ENCODE results near the gene CREB3L2. TPM values are rescaled to one million over a fixed set of nuclear protein-coding genes. Genes with fewer than 3 reads are reported as not detected.

CREB3L2 gene
- polyA plus RNA-seq, 1 experiment = 57.8 TPM

DNA sequence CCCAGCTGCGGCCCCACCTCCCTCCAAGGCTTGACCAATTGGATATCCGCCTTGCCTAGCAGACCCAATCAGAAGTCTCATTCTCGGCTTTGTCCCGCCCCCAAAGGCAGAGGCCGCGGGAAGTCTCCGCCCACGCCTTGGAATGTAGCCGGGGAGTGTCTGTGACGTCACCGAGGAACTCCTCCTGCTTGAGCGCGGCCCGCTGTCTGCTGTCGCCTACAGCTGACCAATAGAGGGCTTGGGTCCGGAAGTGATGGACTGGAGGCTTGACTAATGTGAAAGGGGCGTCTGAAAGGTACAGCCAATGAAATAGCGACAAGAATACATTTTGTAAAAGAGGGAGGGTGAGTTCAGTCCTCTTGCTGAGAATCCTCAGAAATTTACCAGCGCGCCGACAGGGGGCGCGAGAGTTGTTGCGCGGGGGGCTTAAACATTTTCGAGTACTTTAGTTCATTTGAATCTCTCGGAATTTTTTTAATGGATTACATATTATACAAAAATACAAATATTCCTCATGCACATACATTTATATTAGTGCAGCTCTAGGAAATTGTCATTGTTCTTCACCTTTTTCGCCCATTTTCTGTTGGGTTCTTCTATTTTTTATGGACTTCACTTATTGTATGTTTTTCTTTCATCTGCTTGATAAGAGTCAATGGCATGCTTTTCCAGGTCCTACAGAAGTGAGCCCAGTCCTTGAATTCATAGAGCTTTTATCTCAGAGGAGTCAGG lies 376 bp upstream of the CREB3L2 start:
- Histone ChIP-seq H3K4me3 (ENCODE audit: low read depth, low read length) (peak overlapping the region; percentile 97), H3K27me3 (ENCODE audit: control insufficient read depth, insufficient read depth, low read length) (no peaks in the 10 kb centered on the region), H3K27ac (ENCODE audit: low read depth, low read length) (peak overlapping the region; percentile 99), H3K9me3 (ENCODE audit: control insufficient read depth, insufficient read depth, low read length) (peaks cover 4% of the 10 kb centered on the region; the same call in 1 of the 2 replicates)
- TF ChIP-seq, protein P1, sequence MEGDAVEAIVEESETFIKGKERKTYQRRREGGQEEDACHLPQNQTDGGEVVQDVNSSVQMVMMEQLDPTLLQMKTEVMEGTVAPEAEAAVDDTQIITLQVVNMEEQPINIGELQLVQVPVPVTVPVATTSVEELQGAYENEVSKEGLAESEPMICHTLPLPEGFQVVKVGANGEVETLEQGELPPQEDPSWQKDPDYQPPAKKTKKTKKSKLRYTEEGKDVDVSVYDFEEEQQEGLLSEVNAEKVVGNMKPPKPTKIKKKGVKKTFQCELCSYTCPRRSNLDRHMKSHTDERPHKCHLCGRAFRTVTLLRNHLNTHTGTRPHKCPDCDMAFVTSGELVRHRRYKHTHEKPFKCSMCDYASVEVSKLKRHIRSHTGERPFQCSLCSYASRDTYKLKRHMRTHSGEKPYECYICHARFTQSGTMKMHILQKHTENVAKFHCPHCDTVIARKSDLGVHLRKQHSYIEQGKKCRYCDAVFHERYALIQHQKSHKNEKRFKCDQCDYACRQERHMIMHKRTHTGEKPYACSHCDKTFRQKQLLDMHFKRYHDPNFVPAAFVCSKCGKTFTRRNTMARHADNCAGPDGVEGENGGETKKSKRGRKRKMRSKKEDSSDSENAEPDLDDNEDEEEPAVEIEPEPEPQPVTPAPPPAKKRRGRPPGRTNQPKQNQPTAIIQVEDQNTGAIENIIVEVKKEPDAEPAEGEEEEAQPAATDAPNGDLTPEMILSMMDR (IDR thresholded peaks at IDR 0.05; ENCODE audit: low read depth, low read length) = peak; percentile 87
- DNase-seq (ENCODE audit: low read depth, low spot score) = peak; percentile 100
- POLR2A ChIA-PET = interaction anchor here (0.6 to 1.8 kb wide), 5 partner anchors 10 to 94 kb away, joined by 3 to 15 read pairs (median 7); no protein-coding TSS in a partner anchor
- CTCF ChIA-PET = interaction anchor here (0.6 to 11.4 kb wide), 54 partner anchors 9 to 737 kb away, joined by 3 to 365 read pairs (median 4); no protein-coding TSS in a partner anchor

DNA sequence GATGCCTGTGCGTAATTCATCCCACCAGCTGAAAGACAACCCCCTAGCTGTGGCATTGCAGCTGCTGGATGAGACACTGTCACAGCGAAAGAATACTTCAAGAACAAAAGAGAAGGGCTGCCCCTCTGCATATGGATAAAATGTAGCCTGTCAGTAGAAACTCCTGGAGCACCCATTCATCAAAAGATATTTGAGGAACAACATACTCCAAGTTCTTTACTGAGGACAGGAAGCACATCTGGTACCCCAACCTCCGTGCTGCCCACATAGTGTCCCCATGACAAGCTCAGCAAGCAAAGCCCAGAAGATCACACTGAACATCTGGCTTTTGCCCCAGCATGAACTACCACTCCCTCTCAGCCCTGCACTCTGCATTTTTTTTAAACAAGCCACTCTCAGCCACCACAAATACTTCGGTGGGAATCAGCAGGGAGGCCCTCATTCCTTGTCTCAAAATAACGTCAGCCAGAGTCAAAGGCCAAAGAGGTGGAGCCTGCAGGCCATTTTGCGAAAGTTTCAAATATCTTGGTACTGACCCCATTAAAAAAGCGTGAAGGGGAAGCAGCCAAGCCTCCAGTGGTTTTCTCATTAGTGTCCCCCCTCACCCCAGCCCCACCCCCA lies 1.7 kb downstream of the CREB3L2 start:
- H3K27ac ChIP-seq (ENCODE audit: low read depth, low read length) = peak overlapping the region; percentile 99
- ChIA-PET POLR2A (interaction anchor here (1.0 to 2.2 kb wide), 7 partner anchors 9 to 365 kb away, joined by 3 to 12 read pairs (median 5); no protein-coding TSS in a partner anchor), CTCF (interaction anchor here (0.9 to 2.7 kb wide), 6 partner anchors 10 to 344 kb away, joined by 3 to 17 read pairs (median 4); no protein-coding TSS in a partner anchor)

DNA sequence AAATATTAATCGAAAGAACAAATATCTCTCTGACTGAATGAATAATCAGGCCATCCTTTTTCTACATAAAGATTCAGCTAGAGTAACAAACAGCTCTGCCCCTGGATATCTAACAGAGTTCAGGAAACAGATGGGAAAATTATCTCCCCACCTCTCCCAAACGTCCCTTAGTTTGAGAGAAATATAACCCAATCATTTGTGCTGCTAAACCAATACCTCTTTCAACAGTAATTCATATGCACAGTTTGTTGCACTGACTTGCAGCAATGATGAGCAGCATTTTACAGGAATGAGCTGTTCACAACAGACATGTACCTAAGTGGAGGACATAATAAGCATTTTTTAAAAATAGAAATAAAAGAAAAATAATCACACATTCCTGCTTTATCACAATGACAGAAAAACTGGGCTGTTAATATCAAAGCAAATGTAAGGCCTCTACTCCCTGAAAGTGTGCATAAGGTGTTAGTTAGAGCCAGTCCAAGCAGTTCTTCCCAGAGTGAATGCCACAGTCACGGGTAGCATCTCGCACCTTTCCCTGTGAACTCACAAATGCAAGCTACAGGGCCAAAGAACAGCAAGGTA lies 2.3 kb downstream of the CREB3L2 start:
- Histone ChIP-seq H3K9me3 (ENCODE audit: control insufficient read depth, insufficient read depth, low read length) (peaks cover 4% of the 10 kb centered on the region; the same call in 1 of the 2 replicates), H3K27ac (ENCODE audit: low read depth, low read length) (peak overlapping the region; percentile 99), H3K27me3 (ENCODE audit: control insufficient read depth, insufficient read depth, low read length) (no peaks in the 10 kb centered on the region), H3K4me3 (ENCODE audit: low read depth, low read length) (peak overlapping the region; percentile 97)
- DNase-seq (ENCODE audit: low read depth, low spot score) = no peak
- POLR2A ChIA-PET = interaction anchor here (1.0 to 2.2 kb wide), 8 partner anchors 8 to 69 kb away, joined by 3 to 12 read pairs (median 5); no protein-coding TSS in a partner anchor
- CTCF ChIA-PET = interaction anchor here (0.6 to 2.7 kb wide), 7 partner anchors 8 to 888 kb away, joined by 3 to 17 read pairs (median 3); no protein-coding TSS in a partner anchor
- TF ChIP-seq, protein P1 (IDR thresholded peaks at IDR 0.05; ENCODE audit: low read depth, low read length) = no peak

More for the DNA sequence above, 1.7 kb downstream of the CREB3L2 start:
- no peaks in the 10 kb centered on the region for H3K27me3 ChIP-seq (ENCODE audit: control insufficient read depth, insufficient read depth, low read length)
- peak overlapping the region; percentile 97 for H3K4me3 ChIP-seq (ENCODE audit: low read depth, low read length)
- peaks cover 4% of the 10 kb centered on the region; the same call in 1 of the 2 replicates for H3K9me3 ChIP-seq (ENCODE audit: control insufficient read depth, insufficient read depth, low read length)
- TF ChIP-seq, protein P1 (IDR thresholded peaks at IDR 0.05; ENCODE audit: low read depth, low read length) = no peak
- DNase-seq (ENCODE audit: low read depth, low spot score) = peak; percentile 92

DNA sequence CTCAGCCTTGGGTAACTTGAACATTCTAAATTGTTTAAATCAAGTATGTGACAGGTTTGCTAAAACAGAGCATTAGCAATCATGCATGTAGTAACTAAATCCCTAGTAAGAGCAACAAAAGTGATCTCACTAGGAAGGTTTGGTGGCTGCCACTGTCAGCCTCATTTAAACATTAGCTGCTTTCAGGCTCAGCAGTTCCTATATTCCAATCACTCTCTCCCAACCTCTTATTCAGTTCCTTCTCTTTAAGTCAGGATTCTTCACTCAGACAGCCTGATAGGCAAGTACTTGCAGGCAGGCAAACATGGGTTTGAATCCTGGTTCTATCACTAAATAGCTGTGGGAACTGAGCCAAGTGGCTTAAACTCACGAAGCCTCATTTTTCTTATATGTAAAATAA lies 3.6 kb downstream of the CREB3L2 start:
- CTCF ChIA-PET = interaction anchor here (0.6 to 2.7 kb wide), 2 partner anchors 95 to 97 kb away, joined by 3 to 17 read pairs; no protein-coding TSS in a partner anchor
- no peak for DNase-seq (ENCODE audit: low read depth, low spot score)
- Histone ChIP-seq H3K27ac (ENCODE audit: low read depth, low read length) (no peak overlapping the region), H3K27me3 (ENCODE audit: control insufficient read depth, insufficient read depth, low read length) (no peaks in the 10 kb centered on the region), H3K9me3 (ENCODE audit: control insufficient read depth, insufficient read depth, low read length) (peaks cover 4% of the 10 kb centered on the region; the same call in 1 of the 2 replicates), H3K4me3 (ENCODE audit: low read depth, low read length) (peak overlapping the region; percentile 97)
- POLR2A ChIA-PET = interaction anchor here (1.2 to 2.1 kb wide), 2 partner anchors 12 to 20 kb away, joined by 3 to 6 read pairs; no protein-coding TSS in a partner anchor
- TF ChIP-seq, protein P1 (IDR thresholded peaks at IDR 0.05; ENCODE audit: low read depth, low read length) = no peak

Measured in AG04450 (cell line).